Measurements from ENCODE around the gene ZNF416. TPM values are rescaled to one million over a fixed set of nuclear protein-coding genes. Genes with fewer than 3 reads are reported as not detected.
A peak's percentile ranks its signal among the peaks of the same experiment; 100 is the strongest.

ZNF416 gene
- total RNA-seq, 4 donors from 2014 or later = 1.9 to 5.8 (median 2.9) TPM

GRCh38 chr19:57527136-57527881 lies 51.4 kb downstream of the ZNF416 start, which contains the start of gene ZNF549:
Gene ZNF549 (plus strand): TSS chr19:57527356. CDS start chr19:57527574, 218 bp downstream.
- Histone ChIP-seq H3K27me3 (no peaks in the 10 kb centered on the region), H3K36me3 (peaks cover 0 to 16% (median 0%) of the 10 kb centered on the region in 3 donors), H3K4me3 (peak within 1 kb of the TSS; percentile 79 to 93 (median 86)), H3K27ac (peak within 1 kb of the TSS; percentile 67 to 85 (median 79)), H3K9me3 (peaks cover 0 to 24% (median under 1%) of the 10 kb centered on the region in 4 donors), H3K4me1 (peaks cover 0 to 8% (median 0%) of the 10 kb centered on the region in 4 donors)
- peak; percentile 88 to 95 (median 91) for DNase-seq
- TF ChIP-seq POLR2A (IDR thresholded peaks at IDR 0.05) = no peak
- no peak for TF ChIP-seq CTCF (IDR thresholded peaks at IDR 0.05)

Other genes starting within 250 kb of the ZNF416 start
- gene ZNF304, start 227.6 kb downstream of the ZNF416 start, total RNA-seq = 10 to 100 TPM in 1 of 4 donors, 1 to 10 TPM in 3; 2.1 to 10.7 (median 3.7) TPM
- 10 to 100 TPM in 2 of 4 donors, 1 to 10 TPM in 2; 3.0 to 67.7 (median 9.9) TPM for gene TRAPPC2B, start 215.4 kb downstream of the ZNF416 start, total RNA-seq
- 1 to 10 TPM in 3 of 4 donors, under 1 TPM in 1; 0.53 to 6.6 (median 3.6) TPM for gene ZNF547, start 215.4 kb downstream of the ZNF416 start, total RNA-seq
- 10 to 100 TPM; 10.7 to 47.9 (median 20.7) TPM for gene ZNF548, start 189.1 kb downstream of the ZNF416 start, total RNA-seq
- gene ZNF17, start 167.8 kb downstream of the ZNF416 start, total RNA-seq = 10 to 100 TPM in 3 of 4 donors, 1 to 10 TPM in 1; 7.9 to 21.5 (median 14.6) TPM
- 10 to 100 TPM in 2 of 4 donors, 1 to 10 TPM in 2; 5.7 to 12.8 (median 10.6) TPM for gene ZNF749, start 143.6 kb downstream of the ZNF416 start, total RNA-seq
- gene VN1R1, start 121.8 kb downstream of the ZNF416 start, total RNA-seq = 1 to 10 TPM in 1 of 4 donors, not detected in 3; 1.1 TPM
- gene ZNF772, start 101.3 kb downstream of the ZNF416 start, total RNA-seq = 10 to 100 TPM in 2 of 4 donors, 1 to 10 TPM in 2; 4.0 to 32.2 (median 12.0) TPM
- 10 to 100 TPM in 1 of 4 donors, 1 to 10 TPM in 2, under 1 TPM in 1; 0.83 to 16.7 (median 5.4) TPM for gene ZNF419, start 91.2 kb downstream of the ZNF416 start, total RNA-seq
- gene ZNF773, start 79.0 kb downstream of the ZNF416 start, total RNA-seq = 10 to 100 TPM in 1 of 4 donors, 1 to 10 TPM in 3; 6.3 to 10.7 (median 9.7) TPM
- gene ZNF549, start 51.6 kb downstream of the ZNF416 start, total RNA-seq = 1 to 10 TPM; 4.0 to 7.4 (median 4.7) TPM
- 10 to 100 TPM in 2 of 4 donors, 1 to 10 TPM in 2; 5.4 to 17.4 (median 12.3) TPM for gene ZNF550, start 19.0 kb downstream of the ZNF416 start, total RNA-seq
- gene ZIK1, start 5.2 kb upstream of the ZNF416 start, total RNA-seq = 1 to 10 TPM in 3 of 4 donors, under 1 TPM in 1; 0.54 to 6.6 (median 1.9) TPM
- 1 to 10 TPM in 3 of 4 donors, under 1 TPM in 1; 0.76 to 4.1 (median 1.8) TPM for gene ZNF530, start 21.0 kb upstream of the ZNF416 start, total RNA-seq
- gene ZNF134, start 35.3 kb upstream of the ZNF416 start, total RNA-seq = 10 to 100 TPM in 2 of 4 donors, 1 to 10 TPM in 2; 9.6 to 18.9 (median 12.8) TPM
- gene ZNF211, start 54.3 kb upstream of the ZNF416 start, total RNA-seq = 10 to 100 TPM in 3 of 4 donors, 1 to 10 TPM in 1; 8.8 to 20.6 (median 16.8) TPM
- not detected for gene ZSCAN4, start 90.0 kb upstream of the ZNF416 start, total RNA-seq
- gene ZNF551, start 103.1 kb upstream of the ZNF416 start, total RNA-seq = 10 to 100 TPM in 3 of 4 donors, 1 to 10 TPM in 1; 9.1 to 17.9 (median 12.5) TPM
- gene ZNF154, start 130.3 kb upstream of the ZNF416 start, total RNA-seq = 1 to 10 TPM in 2 of 4 donors, under 1 TPM in 2; 0.57 to 5.0 (median 1.3) TPM
- gene ZNF671, start 148.7 kb upstream of the ZNF416 start, total RNA-seq = 1 to 10 TPM; 2.6 to 5.0 (median 3.7) TPM
- 10 to 100 TPM; 11.3 to 25.6 (median 15.8) TPM for gene ZNF776, start 167.9 kb upstream of the ZNF416 start, total RNA-seq
- gene ZNF586, start 190.8 kb upstream of the ZNF416 start, total RNA-seq = 10 to 100 TPM; 14.2 to 39.6 (median 23.8) TPM
- 10 to 100 TPM in 3 of 4 donors, 1 to 10 TPM in 1; 7.4 to 49.2 (median 37.4) TPM for gene ZNF552, start 236.0 kb upstream of the ZNF416 start, total RNA-seq